HG02943 (cell line): ENCODE measurements around the gene ATXN10.
"Not testable (repeated sequence)": the region's sequence is repeated elsewhere in the genome, so short reads cannot be mapped to it uniquely, and the experiment has no call there.

Source experiments
- ATAC-seq: cut with Tn5 transposase; IDR thresholded peaks from one replicate; pipeline ENCODE4 v1.9.1; 2021; ENCODE audit warnings: mild to moderate bottlenecking, low read depth, moderate library complexity; ENCODE audit not compliant: unreplicated experiment

The ATXN10 gene

DNA sequence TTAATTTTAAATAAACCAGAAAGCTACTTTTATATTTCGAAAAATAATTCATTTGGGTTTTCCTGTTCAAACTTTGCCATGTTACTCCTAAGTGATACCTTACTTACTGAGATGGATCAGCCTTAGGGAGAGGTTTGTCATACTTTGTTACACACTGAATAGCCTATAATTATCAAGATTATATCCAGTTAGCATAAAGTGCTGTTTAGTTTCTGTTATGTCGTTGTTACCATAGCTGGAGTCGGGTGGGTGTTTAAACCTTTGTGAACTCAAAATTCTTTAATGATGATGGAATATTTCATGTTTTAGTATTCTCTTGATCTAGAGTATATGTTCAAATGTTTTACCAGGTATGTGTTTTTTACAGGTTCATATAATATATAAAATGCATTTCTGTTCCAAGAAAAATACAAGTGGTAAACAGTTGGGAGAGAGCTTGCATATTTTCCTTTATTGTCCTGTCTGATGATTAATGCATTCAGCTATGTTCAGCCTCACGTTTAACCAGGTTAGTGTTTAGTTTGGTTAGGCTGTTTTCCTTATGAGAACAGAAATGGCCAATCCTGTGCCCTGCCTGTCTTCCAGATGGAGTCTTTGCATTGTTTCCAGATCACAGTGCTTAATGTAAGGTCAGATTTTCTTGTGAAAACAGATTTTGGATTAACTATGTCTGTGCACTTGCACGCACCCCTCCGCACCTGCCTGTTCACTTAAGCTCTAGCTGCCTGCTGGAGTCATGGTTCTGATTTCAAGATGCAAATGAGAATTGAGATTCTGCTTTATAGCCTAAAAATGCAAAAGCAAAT lies 105.6 kb downstream of the ATXN10 start:
- ATAC-seq, result no peak

DNA sequence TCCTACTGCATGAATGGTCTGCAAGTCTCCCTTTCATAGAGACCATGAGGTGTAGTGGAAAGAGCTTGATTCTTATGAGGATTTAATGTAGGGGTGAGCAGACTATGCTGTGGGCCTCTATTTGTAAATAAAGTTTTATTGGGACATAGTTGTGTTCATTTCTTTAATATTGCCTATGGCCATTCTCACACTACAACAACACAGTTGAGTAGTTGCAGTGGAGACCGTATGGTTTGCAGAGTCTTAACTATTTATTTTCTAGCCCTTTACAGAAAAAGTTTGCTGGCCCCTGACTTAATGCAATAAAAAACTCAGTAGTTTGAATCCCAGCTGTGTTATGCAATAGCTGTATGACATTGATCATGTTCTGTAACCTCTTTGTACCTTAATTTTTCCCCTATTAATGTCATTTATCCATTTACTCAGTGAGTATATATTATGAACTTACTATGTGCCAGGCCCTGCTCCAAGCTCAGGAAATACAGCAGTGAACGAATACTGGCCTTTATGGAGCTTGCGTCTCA lies 106.3 kb downstream of the ATXN10 start:
- no peak for ATAC-seq

DNA sequence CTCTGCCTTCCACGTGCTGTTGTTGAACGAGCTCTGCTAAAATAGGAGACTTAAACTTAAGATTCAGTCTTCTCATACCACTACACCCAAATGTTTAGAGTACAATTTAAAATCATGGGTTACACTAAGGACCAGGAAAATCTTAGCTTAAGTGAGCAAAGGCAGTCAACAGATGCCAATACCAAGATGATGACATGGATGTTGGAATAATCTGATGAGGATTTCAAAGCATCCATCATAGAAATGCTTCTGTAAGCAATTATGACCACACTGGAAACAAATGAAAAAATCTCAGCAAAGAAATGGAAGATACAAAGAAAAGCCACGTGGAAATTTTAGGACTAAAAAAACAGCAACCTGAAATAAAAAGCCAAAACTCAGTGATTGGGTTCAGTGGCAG lies 109.8 kb downstream of the ATXN10 start:
- ATAC-seq, result no peak

DNA sequence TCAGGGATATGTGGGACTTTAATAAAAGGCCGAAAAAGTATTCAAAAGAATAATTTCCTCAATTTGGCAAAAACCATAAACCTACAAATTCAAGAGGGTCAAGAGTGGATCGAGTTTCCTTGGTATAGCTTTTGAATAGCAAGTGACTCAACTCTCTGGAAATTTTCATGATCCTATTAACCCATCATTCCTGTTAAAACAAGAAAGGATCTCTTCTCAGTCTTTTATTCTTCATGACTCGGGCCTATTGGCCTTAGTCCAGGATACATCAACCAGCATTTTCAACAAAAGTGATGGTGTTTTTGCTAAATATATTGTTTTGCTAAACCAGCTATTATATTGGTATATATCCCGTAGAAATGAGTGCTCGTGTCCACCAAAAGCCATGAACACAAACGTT lies 110.3 kb downstream of the ATXN10 start:
- no peak for ATAC-seq

DNA sequence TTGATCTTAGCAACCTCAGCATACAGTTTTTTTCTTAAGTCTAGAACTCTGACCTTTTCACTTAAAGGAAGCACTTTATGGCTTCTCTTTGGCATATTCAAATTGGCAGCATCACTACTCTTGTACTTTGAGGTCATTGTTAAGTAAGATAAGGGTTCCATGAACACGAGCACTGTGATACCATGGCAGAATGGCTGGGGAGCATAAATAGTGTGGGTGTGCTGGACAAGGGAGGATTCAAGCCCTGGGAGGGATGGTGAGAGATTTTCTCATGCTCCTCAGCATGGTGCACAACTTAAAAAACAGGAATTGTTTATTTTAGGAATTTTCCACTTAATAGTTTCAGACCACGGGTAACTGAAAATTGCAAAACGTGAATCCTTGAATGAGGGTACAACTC lies 111.4 kb downstream of the ATXN10 start:
- no peak for ATAC-seq

DNA sequence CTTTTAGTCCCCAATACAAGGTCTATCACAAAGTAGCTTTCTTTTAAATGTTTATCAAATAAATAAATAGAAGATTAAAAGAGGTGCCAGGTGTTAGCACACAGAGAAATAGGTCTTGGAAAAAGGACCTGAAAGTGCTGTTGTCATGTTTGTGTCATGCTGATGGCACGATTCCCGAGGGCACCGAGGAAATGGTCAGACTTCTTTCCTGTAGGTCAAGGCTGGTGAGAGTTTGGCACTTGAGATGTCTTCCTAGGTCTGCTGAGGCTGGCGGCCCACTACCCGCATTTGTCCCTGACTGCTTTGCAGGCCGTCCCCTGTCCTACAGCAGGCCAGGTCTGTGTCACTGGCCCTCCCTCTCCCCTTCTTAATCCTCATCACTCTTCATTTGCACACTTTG lies 112.1 kb downstream of the ATXN10 start:
- ATAC-seq, result no peak

DNA sequence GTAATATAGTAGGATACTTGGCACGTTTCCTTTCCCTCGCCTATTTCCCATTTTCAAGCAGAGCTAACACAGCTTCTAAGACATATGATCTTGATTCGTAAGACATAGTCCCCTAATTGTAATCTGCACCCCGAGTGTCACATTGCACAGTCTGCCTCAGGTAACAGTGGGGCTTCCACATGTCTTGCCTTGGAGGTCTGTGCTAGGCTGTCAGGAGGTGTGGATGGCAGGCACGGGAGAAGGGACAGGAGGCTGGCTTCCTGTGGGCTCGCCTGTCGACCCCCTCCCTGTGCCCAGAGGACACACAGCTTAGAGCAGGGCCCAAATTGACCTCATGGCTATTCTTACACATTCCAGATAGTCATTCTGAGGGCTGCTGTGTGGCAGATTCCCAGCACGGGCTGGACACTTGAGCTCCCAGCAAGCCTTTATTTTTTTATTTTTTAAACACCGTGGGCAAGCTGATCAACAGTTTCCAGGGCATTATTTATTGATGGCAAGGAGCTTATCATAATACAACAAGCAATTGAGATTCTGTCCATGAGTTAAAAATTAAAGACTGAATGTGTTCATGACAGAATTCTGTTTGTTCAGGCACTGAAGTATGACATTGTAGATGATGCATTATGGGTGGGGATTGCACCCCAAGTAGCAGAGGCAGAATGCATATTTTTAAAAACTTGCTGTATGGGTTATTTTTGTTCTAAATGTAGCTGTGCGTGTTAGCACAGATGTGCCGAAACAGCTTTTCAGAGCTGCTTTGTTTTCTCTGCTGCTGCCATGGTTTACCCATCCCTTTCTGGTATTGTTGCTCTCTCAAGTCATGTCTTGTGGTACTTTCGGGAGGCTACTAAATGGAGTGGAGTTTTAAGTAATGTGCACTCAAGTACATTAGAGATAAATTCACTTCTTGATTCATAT lies 113.0 kb downstream of the ATXN10 start:
- ATAC-seq, result no peak

DNA sequence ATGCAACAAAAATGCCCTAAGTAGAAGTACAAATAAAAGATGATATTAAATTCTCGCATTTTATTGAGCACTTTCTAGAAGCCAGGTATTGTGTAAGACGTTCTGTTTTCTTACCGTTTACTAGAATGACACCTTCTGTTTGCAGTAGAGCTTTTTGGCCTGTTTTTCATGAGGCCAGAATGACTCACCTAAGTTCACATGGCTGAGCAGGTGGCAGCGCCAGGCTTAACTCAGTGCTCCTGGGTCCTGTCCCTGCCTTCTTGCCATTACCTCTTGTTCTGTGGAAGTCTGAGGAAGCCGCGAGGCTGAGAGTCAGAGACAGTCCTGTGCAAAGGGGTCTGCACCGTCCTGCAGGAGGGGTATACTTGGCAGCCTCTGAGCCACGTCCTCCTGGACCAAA lies 113.8 kb downstream of the ATXN10 start:
- no peak for ATAC-seq

DNA sequence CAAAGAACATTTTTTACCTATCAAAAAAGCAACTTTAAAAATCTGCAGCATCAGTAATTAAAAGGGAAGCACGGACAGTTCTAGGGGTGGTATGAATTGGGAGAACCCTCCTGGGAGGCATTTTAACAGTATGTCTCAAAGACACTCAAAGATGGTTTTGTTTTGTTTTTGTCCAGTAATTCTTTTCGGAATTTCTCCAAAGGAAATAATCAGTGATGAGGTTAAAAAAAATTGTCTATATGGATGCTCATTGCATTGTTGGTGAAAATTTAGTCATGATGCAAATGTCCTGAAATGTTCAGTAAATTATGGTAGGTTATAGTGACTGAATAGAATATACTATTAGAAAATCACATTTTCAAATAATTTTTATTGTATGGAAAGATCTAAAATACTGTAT lies 115.1 kb downstream of the ATXN10 start:
- no peak for ATAC-seq

DNA sequence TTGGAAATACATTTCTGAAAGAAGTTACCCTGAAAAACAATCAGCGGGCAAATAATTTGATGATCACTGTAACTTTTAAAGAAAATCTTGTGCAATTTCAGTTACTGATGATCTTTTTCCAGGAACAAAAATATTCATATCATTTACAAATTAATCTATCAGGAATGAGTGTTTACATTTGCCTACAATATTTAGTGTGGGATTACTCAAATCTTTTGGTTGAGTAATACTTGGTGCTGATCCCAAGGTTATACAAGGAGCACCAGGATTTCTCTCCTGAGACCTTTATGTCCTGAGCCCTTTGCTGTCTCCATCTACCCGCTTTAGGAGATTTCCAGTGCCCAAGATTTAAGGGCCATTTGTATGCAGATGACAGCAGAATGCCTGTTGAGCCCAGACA lies 116.1 kb downstream of the ATXN10 start:
- ATAC-seq, result no peak

DNA sequence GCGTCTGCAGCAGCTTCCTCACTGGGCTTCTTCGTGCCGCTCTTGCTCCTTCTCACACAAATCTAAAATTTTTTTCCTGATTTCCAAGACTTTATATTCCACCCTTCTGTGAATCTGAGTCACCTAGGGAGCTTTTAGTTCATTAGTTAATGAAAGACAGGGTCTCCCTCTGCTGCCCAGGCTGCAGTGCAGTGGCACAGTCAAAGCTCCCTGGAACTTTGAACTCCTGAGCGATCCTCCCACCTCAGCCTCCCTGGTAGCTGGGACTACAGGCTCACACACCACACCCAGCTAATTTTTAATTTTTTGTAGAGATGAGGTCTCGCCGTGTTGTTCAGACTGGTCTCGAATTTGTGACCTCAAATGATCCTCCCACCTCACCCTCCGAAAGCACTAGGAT lies 116.9 kb downstream of the ATXN10 start:
- ATAC-seq, result no peak

DNA sequence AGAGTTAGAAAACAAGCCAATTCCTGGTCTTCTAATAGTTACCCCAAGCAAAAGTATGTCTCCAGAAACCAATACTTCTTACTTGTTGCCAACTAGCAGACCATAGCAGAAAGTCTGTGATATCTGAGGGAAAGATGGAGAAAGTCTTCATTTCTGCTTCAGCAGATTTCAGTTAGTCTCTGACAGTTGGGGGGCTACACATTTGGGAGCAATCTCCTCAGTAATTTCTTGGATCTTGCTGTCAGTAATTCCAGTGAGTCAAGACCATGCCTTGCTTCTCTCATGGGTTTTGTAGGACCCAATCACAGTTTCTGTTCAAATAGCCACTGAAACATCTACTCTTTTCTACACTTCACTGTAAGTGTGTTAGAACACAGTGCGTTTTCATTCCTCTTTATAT lies 118.8 kb downstream of the ATXN10 start:
- ATAC-seq, result no peak

DNA sequence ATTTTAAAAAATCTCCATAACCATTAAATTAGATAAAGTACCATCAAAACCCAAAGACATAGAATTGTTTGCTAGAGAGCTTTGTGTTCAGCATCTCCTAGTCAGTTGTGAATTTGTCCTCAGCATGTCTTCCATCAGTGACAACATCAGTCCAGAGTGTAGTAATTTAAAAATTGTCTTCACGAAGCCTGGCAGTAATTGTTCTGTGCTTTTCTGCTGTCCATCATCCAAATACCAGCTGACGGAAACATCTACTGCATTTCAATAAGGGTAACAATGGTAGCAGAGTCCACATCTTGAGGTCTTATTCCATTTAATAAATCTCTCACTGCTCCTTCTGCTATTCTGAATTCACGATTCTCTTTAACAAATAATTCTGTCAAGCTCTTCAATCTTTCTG lies 121.5 kb downstream of the ATXN10 start:
- ATAC-seq, result no peak

DNA sequence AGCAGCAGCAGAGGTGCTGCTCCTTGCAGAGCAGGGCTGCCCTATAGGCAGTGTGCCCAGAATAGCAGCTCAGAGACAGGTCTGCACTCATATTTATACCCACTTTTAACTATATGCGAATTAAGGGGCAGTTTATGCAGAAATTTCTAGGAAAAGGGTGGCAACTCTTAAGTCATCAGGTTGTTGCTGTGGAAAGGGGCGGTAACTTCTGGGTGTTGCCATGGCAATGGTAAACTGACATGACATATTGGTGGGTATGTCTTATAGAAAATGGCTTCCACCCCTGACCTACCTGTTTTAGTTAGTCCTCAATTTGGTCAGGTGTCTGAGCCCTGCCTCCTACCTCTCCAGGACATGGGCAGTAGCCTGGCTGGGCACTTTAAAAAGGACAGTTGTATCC lies 122.3 kb downstream of the ATXN10 start:
- no peak for ATAC-seq

DNA sequence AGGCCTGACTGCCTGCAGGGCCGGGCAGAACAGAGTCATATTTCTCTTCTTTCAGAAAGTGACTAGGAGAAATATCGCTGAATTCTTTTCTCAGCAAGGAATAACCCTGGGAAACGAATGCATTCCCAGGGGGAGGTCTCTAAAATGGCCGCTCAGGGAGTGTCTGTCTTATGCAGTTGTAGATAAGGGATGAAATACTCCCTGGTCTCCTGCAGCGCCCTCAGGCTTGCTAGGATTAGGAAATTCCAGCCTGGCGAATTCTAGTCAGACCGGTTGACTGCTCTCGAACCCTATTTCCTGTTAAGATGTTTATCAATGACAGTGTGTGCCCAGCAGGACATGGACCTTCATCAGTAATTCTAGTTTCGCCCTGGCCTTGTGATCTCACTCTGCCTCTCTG lies 124.4 kb downstream of the ATXN10 start:
- ATAC-seq, result not testable (repeated sequence)

DNA sequence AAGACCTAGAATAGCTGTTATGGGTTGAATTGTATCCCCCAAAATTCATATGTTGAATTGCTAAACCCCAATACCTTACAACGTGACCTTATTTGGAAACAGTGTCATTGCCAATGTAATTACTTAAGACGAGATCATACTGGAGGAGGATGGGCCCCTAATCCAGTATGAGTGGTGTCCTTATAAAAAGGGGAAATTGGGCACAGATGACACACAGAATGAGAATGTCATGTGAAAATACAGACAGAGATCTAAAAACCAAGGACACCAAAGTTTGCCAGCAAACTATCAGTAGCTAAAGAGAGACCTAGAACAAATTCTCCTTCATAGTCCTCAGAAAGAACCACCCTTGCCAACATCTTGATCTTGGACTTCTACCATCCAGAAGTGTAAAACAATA lies 127.7 kb downstream of the ATXN10 start:
- no peak for ATAC-seq

DNA sequence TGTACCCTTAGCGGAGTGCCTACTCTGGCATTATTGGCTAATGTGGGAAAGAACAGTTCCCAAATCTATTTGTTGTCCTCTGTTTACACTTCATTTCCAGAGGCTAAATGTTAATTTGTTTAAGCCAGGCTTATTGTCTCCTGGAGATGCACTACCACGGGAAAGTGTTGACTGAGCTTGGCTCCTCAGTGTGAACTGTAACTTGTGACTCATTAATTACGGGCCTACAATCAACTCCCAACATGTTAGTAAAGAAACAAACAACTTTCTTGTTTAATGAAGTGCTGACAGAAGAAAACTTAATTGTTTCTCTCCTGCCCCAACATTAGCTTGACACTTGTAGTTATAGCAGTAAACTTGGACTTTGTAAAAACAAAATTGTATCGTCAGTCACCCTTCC lies 130.4 kb downstream of the ATXN10 start:
- ATAC-seq, result no peak

DNA sequence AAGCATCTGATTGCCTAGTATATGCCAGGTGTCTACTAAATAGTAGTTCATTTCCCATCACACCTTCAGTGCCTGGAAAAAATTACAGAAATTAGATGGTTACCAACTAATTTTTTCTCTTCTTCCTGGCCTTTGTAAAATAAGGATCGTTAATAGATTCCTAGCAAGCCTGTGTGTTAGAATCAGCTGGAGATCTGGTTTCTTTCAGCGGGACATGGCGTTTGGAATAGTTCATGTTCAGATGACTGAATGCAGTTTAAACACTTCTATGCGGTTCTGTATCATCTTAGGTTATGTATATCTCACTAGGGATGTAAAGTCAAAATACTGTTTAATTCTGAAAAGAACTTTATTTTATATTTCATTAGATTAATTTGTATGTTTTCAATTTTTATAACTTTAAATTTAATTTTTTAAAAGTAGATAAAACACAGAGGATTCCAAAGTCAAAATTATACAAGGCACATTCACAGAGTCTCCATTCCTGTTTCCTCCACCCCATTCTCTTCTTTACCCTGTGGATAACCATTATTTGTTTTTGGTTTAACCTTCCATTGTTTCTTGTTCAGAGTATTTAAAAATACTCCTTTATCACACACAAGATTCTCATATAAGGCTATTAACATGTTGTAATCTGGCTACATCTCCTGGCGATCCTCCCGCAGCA lies 132.8 kb downstream of the ATXN10 start:
- no peak for ATAC-seq

DNA sequence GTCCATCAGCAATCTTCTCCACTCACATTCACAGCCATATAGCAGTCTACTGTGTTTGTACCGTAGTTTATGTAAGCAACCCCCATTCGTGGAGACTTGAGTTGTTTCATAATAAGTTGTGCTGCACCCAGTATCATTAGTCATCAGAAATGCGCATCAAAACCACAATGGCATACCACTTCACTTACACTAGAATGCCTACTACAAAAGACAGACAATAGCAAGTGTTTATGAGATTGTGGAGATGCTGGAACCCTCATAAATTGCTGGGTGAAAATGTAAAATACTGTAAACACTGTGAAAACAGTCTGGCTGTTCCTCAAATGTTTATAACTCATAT lies 133.3 kb downstream of the ATXN10 start:
- no peak for ATAC-seq

DNA sequence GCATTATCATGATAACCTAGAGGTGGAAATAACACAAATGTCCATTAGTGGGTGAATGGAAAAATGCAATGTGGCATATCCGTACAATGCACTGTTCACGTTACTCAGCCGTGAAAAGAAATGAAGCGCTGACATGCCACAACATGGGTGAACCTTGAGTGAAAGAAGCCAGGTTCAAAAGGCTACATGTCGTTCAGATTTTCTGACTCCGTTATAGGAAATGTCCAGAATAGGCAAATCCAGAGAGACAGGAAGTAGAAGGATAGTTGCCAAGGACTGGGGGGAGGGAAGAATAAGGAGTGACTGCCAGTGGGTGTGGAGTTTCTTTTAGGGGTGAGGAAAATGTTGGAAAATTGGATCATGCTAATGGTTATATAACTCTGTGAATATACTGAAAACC lies 133.8 kb downstream of the ATXN10 start:
- ATAC-seq, result no peak
